ENCODE results near the gene KLF14. TPM values are rescaled to one million over a fixed set of nuclear protein-coding genes. Genes with fewer than 3 reads are reported as not detected.

Gene KLF14
- total RNA-seq, 1 experiment from 2014 or later: 0.69 TPM

Other genes starting within 250 kb of the KLF14 start
- gene MEST, start 242.1 kb downstream of the KLF14 start, total RNA-seq (2014; rRNA removed; shearing (Covaris generic)): not detected in 2 replicates
- 41.9 and 43.6 TPM in 2 replicates for gene COPG2, start 65.5 kb downstream of the KLF14 start, total RNA-seq (2014; rRNA removed; shearing (Covaris generic))
- not detected in 2 replicates for gene TSGA13, start 47.7 kb downstream of the KLF14 start, total RNA-seq (2014; rRNA removed; shearing (Covaris generic))